Prostate gland (tissue), 2 donors: ENCODE measurements around the gene NTRK2. TPM values are rescaled to one million over a fixed set of nuclear protein-coding genes. Genes with fewer than 3 reads are reported as not detected.

Experiments used
- DNase-seq: peaks from one replicate; pipeline ENCODE4 v3.0.0-alpha.2; 2019; ENCODE audit warnings: low spot score
- H3K27ac ChIP-seq, 2 donors: fragments of 200-600 bp; sonication (generic); 2 replicates each; pipeline ENCODE4 v1.5.1; 2017 to 2019
- H3K27me3 ChIP-seq: fragments of 200-600 bp; sonication (generic); replicated peaks from 2 replicates; pipeline ENCODE4 v1.5.1; 2019; ENCODE audit not compliant: insufficient read depth
- H3K36me3 ChIP-seq, 2 donors: fragments of 200-600 bp; sonication (generic); 1 replicate in 1 of 2; 2 replicates in 1 of 2; pipeline versions ENCODE4 v1.5.1 to v1.8.1; 2017 to 2019
- H3K4me1 ChIP-seq: fragments of 200-600 bp; sonication (generic); replicated peaks from 2 replicates; pipeline ENCODE4 v1.5.1; 2019
- H3K4me3 ChIP-seq, 2 donors: fragments of 200-600 bp; sonication (generic); 2 replicates each; pipeline ENCODE4 v1.5.1; 2017 to 2019
- H3K9me3 ChIP-seq: fragments of 200-600 bp; sonication (generic); 2 replicates; pipeline ENCODE4 v1.5.1; 2017
- CTCF ChIP-seq, 4 experiments: fragments of 200-600 bp in 2 of 4; fragments of 450-650 bp in 2 of 4; sonication (generic) in 2 of 4; IDR thresholded peaks; 1 replicate in 3 of 4; 2 replicates in 1 of 4; pipeline ENCODE4 v1.5.1; 2016 to 2019; ENCODE audit warnings: antibody characterized with exemption in 4 of 4, mild to moderate bottlenecking in 2 of 4, moderate library complexity in 2 of 4
- POLR2A ChIP-seq: fragments of 450-650 bp; IDR thresholded peaks from one replicate; pipeline ENCODE4 v1.6.1; 2016; ENCODE audit warnings: antibody characterized with exemption, mild to moderate bottlenecking
- POLR2AphosphoS5 ChIP-seq: sonication (generic); formaldehyde crosslinking; IDR thresholded peaks from one replicate; pipeline ENCODE4 v1.6.1; 2017; ENCODE audit warnings: antibody characterized with exemption
- whole genome bisulfite sequencing: methylation state at CpG from one replicate; pipeline ENCODE4 v1.1.5; 2018; 5-methylcytosine and 5-hydroxymethylcytosine counted together
- intact Hi-C: fragments of 100-400 bp; cut with DNase I; formaldehyde crosslinking; loops from one replicate; pipeline ENCODE4 v1.14.2; 2022
- total RNA-seq, 2 donors: library from RNA; depleted of rRNA; stranded (reverse); fragments of >200 nt; gene quantifications; one replicate each; pipeline ENCODE4 v1.1.0, GENCODE V29; 2016

The NTRK2 gene
- total RNA-seq, 2 donors from 2014 or later: 2.3 to 11.1 TPM

GRCh38 chr9:84736536-84736935 lies 67.0 kb downstream of the NTRK2 start:
- H3K27ac ChIP-seq: no peak overlapping the region
- no peak overlapping the region for H3K4me3 ChIP-seq
- H3K27me3 ChIP-seq: no peaks in the 10 kb centered on the region
- intact Hi-C loops: no loop called here
- no peaks in the 10 kb centered on the region for H3K4me1 ChIP-seq
- 62% methylated on average over 1 of the region's 1 CpG for WGBS
- no peaks in the 10 kb centered on the region for H3K36me3 ChIP-seq
- no peak for TF ChIP-seq POLR2A
- no peak for TF ChIP-seq POLR2AphosphoS5
- no peak for TF ChIP-seq CTCF (IDR thresholded peaks at IDR 0.05)
- no peaks in the 10 kb centered on the region for H3K9me3 ChIP-seq
- DNase-seq: no peak

- 63% methylated on average over 1 of the region's 1 CpG for WGBS
- Histone ChIP-seq H3K36me3 (no peaks in the 10 kb centered on the region), H3K4me3 (no peak overlapping the region), H3K9me3 (no peaks in the 10 kb centered on the region), H3K4me1 (no peaks in the 10 kb centered on the region), H3K27ac (no peak overlapping the region), H3K27me3 (no peaks in the 10 kb centered on the region)
- no peak for DNase-seq
- TF ChIP-seq POLR2AphosphoS5: no peak
- no peak for TF ChIP-seq POLR2A
- TF ChIP-seq CTCF (IDR thresholded peaks at IDR 0.05): no peak
- intact Hi-C loops: no loop called here
Measured at GRCh38 chr9:84738353-84738752, 68.8 kb downstream of the NTRK2 start.

GRCh38 chr9:84742261-84742660 lies 72.7 kb downstream of the NTRK2 start:
- intact Hi-C loops: no loop called here
- peaks cover 4% of the 10 kb centered on the region for H3K4me1 ChIP-seq
- no peak overlapping the region for H3K27ac ChIP-seq
- H3K36me3 ChIP-seq: no peaks in the 10 kb centered on the region
- no peaks in the 10 kb centered on the region for H3K9me3 ChIP-seq
- TF ChIP-seq POLR2A: no peak
- no peak for TF ChIP-seq CTCF (IDR thresholded peaks at IDR 0.05)
- H3K4me3 ChIP-seq: no peak overlapping the region
- H3K27me3 ChIP-seq: no peaks in the 10 kb centered on the region
- 97% methylated on average over 4 of the region's 4 CpGs for WGBS
- DNase-seq: no peak

- intact Hi-C loops: no loop called here
- TF ChIP-seq POLR2A (no peak), POLR2AphosphoS5 (no peak)
- H3K36me3 ChIP-seq: no peaks in the 10 kb centered on the region
- H3K27me3 ChIP-seq: no peaks in the 10 kb centered on the region
- no peak for DNase-seq
- no peak overlapping the region for H3K27ac ChIP-seq
- 86% methylated on average over 7 of the region's 7 CpGs for WGBS
- H3K9me3 ChIP-seq: no peaks in the 10 kb centered on the region
- peaks cover 4% of the 10 kb centered on the region for H3K4me1 ChIP-seq
- no peak overlapping the region for H3K4me3 ChIP-seq
Measured at GRCh38 chr9:84744195-84744594, 74.7 kb downstream of the NTRK2 start.

- Histone ChIP-seq H3K27me3 (no peaks in the 10 kb centered on the region), H3K4me1 (peaks cover 4% of the 10 kb centered on the region), H3K36me3 (no peaks in the 10 kb centered on the region), H3K4me3 (no peak overlapping the region), H3K27ac (no peak overlapping the region), H3K9me3 (no peaks in the 10 kb centered on the region)
- TF ChIP-seq POLR2A: no peak
- TF ChIP-seq POLR2AphosphoS5: no peak
- no peak for TF ChIP-seq CTCF (IDR thresholded peaks at IDR 0.05)
- 80% methylated on average over 11 of the region's 11 CpGs for WGBS
- intact Hi-C loops: no loop called here
- no peak for DNase-seq
Measured at GRCh38 chr9:84744726-84745125, 75.2 kb downstream of the NTRK2 start.
